MM.1S (cell line): ENCODE data around the gene DTD1.

Experiments
- CTCF ChIP-seq: fragments of 300-600 bp; sonication (generic); IDR thresholded peaks from 2 replicates; pipeline ENCODE4 v1.5.1; 2016; ENCODE audit warnings: antibody characterized with exemption, low read length, mixed read lengths
- EZH2phosphoT487 ChIP-seq: fragments of 300-600 bp; sonication (generic); IDR thresholded peaks from 2 replicates; pipeline ENCODE4 v1.6.1; 2018; ENCODE audit warnings: antibody characterized with exemption, low read length

- TF ChIP-seq CTCF (no peak), EZH2phosphoT487 (no peak)
Measured at GRCh38 chr20:18705910-18706309, 118.1 kb downstream of the DTD1 start.
